Left cardiac atrium (tissue), 4 donors: ENCODE results near the gene SFPQ. TPM values are rescaled to one million over a fixed set of nuclear protein-coding genes. Genes with fewer than 3 reads are reported as not detected.
"Not testable (repeated sequence)": the region's sequence is repeated elsewhere in the genome, so short reads cannot be mapped to it uniquely, and the experiment has no call there.

Experiments
- ATAC-seq, 2 donors: fragments of 200-7000 bp; cut with Tn5 transposase; one replicate each; pipeline ENCODE4 v1.9.1; 2020; ENCODE audit warnings: mild to moderate bottlenecking in 2 of 2, moderate library complexity in 2 of 2
- DNase-seq: peaks from one replicate; pipeline ENCODE4 v3.0.0-alpha.2; 2020
- intact Hi-C, 2 donors: fragments of 100-400 bp; cut with DNase I; formaldehyde crosslinking; loops; one replicate each; pipeline versions ENCODE4 v1.14.1 to v1.15.1; 2022 to 2023
- long read RNA-seq: library from polyadenylated mRNA; unstranded; transcript quantifications from one replicate; pipeline ENCODE4 v2.0.0, GENCODE V29; 2021
- total RNA-seq, 2 donors: library from RNA; stranded (reverse); fragmentation: NEBNext Ultra II Directional; extraction: Animal tissue kit (Norgen Biotek cat#: 25700); gene quantifications; one replicate each; pipeline ENCODE4 v1.2.1, GENCODE V29; 2021
- donor health status: DM: no; HTN: yes; CAD: no.
- donor health status: DM: no; HTN: yes; CAD: no; lungs with severe emphysema.
- donor health status: DM: yes; HTN: yes; CAD: no.
- donor health status: Dilated cardiomyopathy.

Gene SFPQ
- total RNA-seq, result 100 to 1,000 TPM in 1 of 2 donors, 10 to 100 TPM in 1; 84.1 to 129 TPM
- long read RNA-seq, transcript SFPQ-201 (10 exons, 3,747 nt), result major isoform, 13 of 19 reads
- long read RNA-seq, partial matches to known transcripts, result 2 of 19 reads
- long read RNA-seq, other reads (novel, unspliced or antisense), result 2 of 19 reads

- peak; percentile 95 to 96 for ATAC-seq
- intact Hi-C loops, result loop anchor here in 1 of 2 donors (5.0 kb wide), 1 partner anchor 116 kb away; the partner anchor contains the start of gene ZMYM1
- peak; percentile 95 for DNase-seq
Observed at GRCh38 chr1:35192853-35193664, at the start of gene SFPQ. Gene SFPQ (minus strand): TSS chr1:35193145. CDS start chr1:35193049, 96 bp downstream.

- ATAC-seq, intact Hi-C loops, DNase-seq: not testable (repeated sequence)
Observed at GRCh38 chr1:35236772-35237171, 43.8 kb upstream of the SFPQ start.

- intact Hi-C loops, result no loop called here
- ATAC-seq (no peak), DNase-seq (no peak)
Observed at GRCh38 chr1:35231287-35231686, 38.3 kb upstream of the SFPQ start.

- intact Hi-C loops, result no loop called here
- no peak for ATAC-seq
- no peak for DNase-seq
Observed at GRCh38 chr1:35229587-35230360, 36.8 kb upstream of the SFPQ start.

GRCh38 chr1:35226546-35226945 is 33.6 kb upstream of the SFPQ start:
- no peak for ATAC-seq
- intact Hi-C loops, result no loop called here
- no peak for DNase-seq

GRCh38 chr1:35223084-35223630 is 30.2 kb upstream of the SFPQ start:
- DNase-seq (no peak), ATAC-seq (peak; percentile 27 to 35)
- intact Hi-C loops, result no loop called here

GRCh38 chr1:35222322-35223083 is 29.6 kb upstream of the SFPQ start:
- peak; percentile 76 to 81 for ATAC-seq
- DNase-seq, result no peak
- intact Hi-C loops, result no loop called here

GRCh38 chr1:35220976-35221375 is 28.0 kb upstream of the SFPQ start:
- no peak for DNase-seq
- intact Hi-C loops, result no loop called here
- no peak for ATAC-seq

- intact Hi-C loops, result no loop called here
- ATAC-seq, result no peak
Observed at GRCh38 chr1:35215346-35215745, 22.4 kb upstream of the SFPQ start.

GRCh38 chr1:35211120-35211414 is 18.1 kb upstream of the SFPQ start:
- intact Hi-C loops, result no loop called here
- ATAC-seq, result no peak
- no peak for DNase-seq

More at GRCh38 chr1:35215346-35215745, 22.4 kb upstream of the SFPQ start:
- no peak for DNase-seq

- intact Hi-C loops, result no loop called here
- peak; percentile 21 to 34 for ATAC-seq
Observed at GRCh38 chr1:35210321-35211119, 17.6 kb upstream of the SFPQ start.

GRCh38 chr1:35203295-35203694 is 10.3 kb upstream of the SFPQ start:
- intact Hi-C loops, result loop anchor here in 1 of 2 donors (5.0 to 10.0 kb wide), 3 partner anchors 94 to 171 kb away; partner anchors contain the start of gene ZMYM6
- no peak for ATAC-seq
- DNase-seq, result no peak

More at GRCh38 chr1:35210321-35211119, 17.6 kb upstream of the SFPQ start:
- no peak for DNase-seq

- intact Hi-C loops, result loop anchor here in 1 of 2 donors (5.0 to 10.0 kb wide), 3 partner anchors 95 to 170 kb away; partner anchors contain the start of gene ZMYM6
- ATAC-seq (peak; percentile 89 to 96), DNase-seq (peak; percentile 56)
Observed at GRCh38 chr1:35202048-35202719, 9.2 kb upstream of the SFPQ start.

- ATAC-seq (no peak), DNase-seq (no peak)
- intact Hi-C loops, result loop anchor here in 1 of 2 donors (5.0 to 10.0 kb wide), 3 partner anchors 96 to 169 kb away; partner anchors contain the start of gene ZMYM6
Observed at GRCh38 chr1:35201631-35202030, 8.7 kb upstream of the SFPQ start.

- intact Hi-C loops, result loop anchor here in 1 of 2 donors (5.0 kb wide), 1 partner anchor 115 kb away; the partner anchor contains the start of gene ZMYM1
- ATAC-seq, result peak; percentile 81 to 88
- peak; percentile 91 for DNase-seq
Observed at GRCh38 chr1:35192056-35192852, 691 bp downstream of the SFPQ start.

GRCh38 chr1:35191429-35192055 is 1.4 kb downstream of the SFPQ start:
- intact Hi-C loops, result loop anchor here in 1 of 2 donors (5.0 kb wide), 1 partner anchor 114 kb away; the partner anchor contains the start of gene ZMYM1
- DNase-seq, result no peak
- ATAC-seq, result no peak
